BE2C (cell line): Measurements from ENCODE around the gene DMRTC2.

Experiments
- DNase-seq: peaks from one replicate; pipeline ENCODE4 v3.0.0-alpha.2; 2020
- H3K27me3 ChIP-seq: fragments of 250-450 bp; sonication (Bioruptor Pico); 2 replicates; pipeline ENCODE4 v1.5.1; 2020; ENCODE audit warnings: mild to moderate bottlenecking
- H3K36me3 ChIP-seq: fragments of 250-450 bp; sonication (Bioruptor Pico); 2 replicates; pipeline ENCODE4 v1.5.1; 2020; ENCODE audit warnings: mild to moderate bottlenecking
- H3K4me1 ChIP-seq: fragments of 250-450 bp; sonication (Bioruptor Pico); 2 replicates; pipeline ENCODE4 v1.5.1; 2020
- H3K4me3 ChIP-seq: 2 replicates; pipeline ENCODE4 v1.5.1; 2011; ENCODE audit warnings: low read depth, low read length
- H3K9me3 ChIP-seq: fragments of 250-450 bp; sonication (Bioruptor Pico); 2 replicates; pipeline ENCODE4 v1.5.1; 2020
- CTCF ChIP-seq: IDR thresholded peaks from 2 replicates; pipeline ENCODE4 v1.5.1; 2012; ENCODE audit warnings: mild to moderate bottlenecking, low read depth, low read length

DMRTC2 gene

GRCh38 chr19:41802770-41803169 is 42.1 kb upstream of the DMRTC2 start:
- H3K4me3 ChIP-seq = no peak overlapping the region
- H3K36me3 ChIP-seq = no peaks in the 10 kb centered on the region
- H3K27me3 ChIP-seq = peaks cover 29% of the 10 kb centered on the region
- H3K9me3 ChIP-seq = no peaks in the 10 kb centered on the region
- H3K4me1 ChIP-seq = no peaks in the 10 kb centered on the region
- no peak for DNase-seq
- TF ChIP-seq CTCF = no peak

- DNase-seq = no peak
- H3K9me3 ChIP-seq = no peaks in the 10 kb centered on the region
- no peaks in the 10 kb centered on the region for H3K4me1 ChIP-seq
- peaks cover 33% of the 10 kb centered on the region for H3K27me3 ChIP-seq
- TF ChIP-seq CTCF = no peak
- no peak overlapping the region for H3K4me3 ChIP-seq
- H3K36me3 ChIP-seq = no peaks in the 10 kb centered on the region
These were observed 40.5 kb upstream of the DMRTC2 start for GRCh38 chr19:41804336-41804735.

DNA sequence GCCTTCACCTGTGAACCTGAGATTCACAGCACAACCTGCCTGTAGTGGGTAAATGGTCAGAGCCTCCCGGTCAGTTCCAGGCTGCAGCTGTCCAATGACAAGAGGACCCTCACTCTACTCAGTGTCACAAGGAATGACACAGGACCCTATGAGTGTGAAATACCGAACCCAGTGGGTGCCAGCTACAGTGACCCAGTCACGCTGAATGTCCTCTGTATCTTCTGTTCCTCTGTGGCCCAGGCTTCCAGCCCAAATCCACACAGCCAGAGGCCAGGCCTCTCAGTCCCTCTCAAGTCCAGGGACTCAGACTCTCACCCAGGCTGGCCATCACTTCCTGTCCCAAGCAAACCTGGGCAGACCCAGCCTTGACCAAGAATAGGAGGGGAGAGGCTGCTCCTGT is 37.7 kb upstream of the DMRTC2 start:
- no peak for TF ChIP-seq CTCF
- H3K9me3 ChIP-seq = no peaks in the 10 kb centered on the region
- DNase-seq = no peak

GRCh38 chr19:41808663-41809566 is 35.9 kb upstream of the DMRTC2 start:
- Histone ChIP-seq H3K9me3 (no peaks in the 10 kb centered on the region), H3K36me3 (no peaks in the 10 kb centered on the region), H3K27me3 (peaks cover 21% of the 10 kb centered on the region), H3K4me1 (no peaks in the 10 kb centered on the region), H3K4me3 (no peak overlapping the region)
- TF ChIP-seq CTCF = no peak
- no peak for DNase-seq

More for the DNA sequence above, 37.7 kb upstream of the DMRTC2 start:
- Histone ChIP-seq H3K27me3 (peaks cover 29% of the 10 kb centered on the region), H3K4me3 (no peak overlapping the region), H3K36me3 (no peaks in the 10 kb centered on the region), H3K4me1 (no peaks in the 10 kb centered on the region)

DNA sequence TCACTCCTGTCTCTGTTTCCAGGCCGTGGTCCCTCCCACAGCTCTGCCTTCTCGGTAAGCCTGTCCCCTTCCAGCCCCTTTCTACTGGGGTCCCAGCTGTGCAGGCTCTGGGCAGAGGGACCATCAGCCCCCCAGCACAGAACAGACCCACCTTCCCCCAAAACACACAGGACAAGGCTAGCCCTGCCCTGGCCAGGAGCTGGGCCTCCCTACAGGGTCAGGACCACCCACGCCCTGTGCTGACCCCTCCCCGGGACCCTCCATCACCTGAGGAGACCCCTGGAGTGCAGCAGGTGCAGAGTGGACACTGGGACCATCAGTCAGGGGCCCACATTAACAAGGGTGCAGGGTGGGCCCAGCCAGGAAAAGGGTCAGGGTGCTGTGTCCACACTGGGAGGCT is 34.5 kb upstream of the DMRTC2 start:
- no peak for DNase-seq
- no peak overlapping the region for H3K4me3 ChIP-seq
- peaks cover 28% of the 10 kb centered on the region for H3K27me3 ChIP-seq
- no peak for TF ChIP-seq CTCF
- no peaks in the 10 kb centered on the region for H3K4me1 ChIP-seq
- H3K36me3 ChIP-seq = no peaks in the 10 kb centered on the region
- H3K9me3 ChIP-seq = no peaks in the 10 kb centered on the region

GRCh38 chr19:41811036-41811435 is 33.8 kb upstream of the DMRTC2 start:
- H3K36me3 ChIP-seq = no peaks in the 10 kb centered on the region
- TF ChIP-seq CTCF = no peak
- no peaks in the 10 kb centered on the region for H3K9me3 ChIP-seq
- H3K4me1 ChIP-seq = no peaks in the 10 kb centered on the region
- no peak for DNase-seq
- no peak overlapping the region for H3K4me3 ChIP-seq
- H3K27me3 ChIP-seq = peaks cover 28% of the 10 kb centered on the region
